Measurements from ENCODE around the gene CD93.

The CD93 gene

GRCh38 chr20:23031346-23031745 is 54.8 kb downstream of the CD93 start:
- DNase-seq: no peak

Data from EL (cell line).